IgD-negative memory B cell (primary cell): ENCODE data around the gene RFPL2. TPM values are rescaled to one million over a fixed set of nuclear protein-coding genes. Genes with fewer than 3 reads are reported as not detected.
A peak's percentile ranks its signal among the peaks of the same experiment; 100 is the strongest.
"Not testable (repeated sequence)": the region's sequence is repeated elsewhere in the genome, so short reads cannot be mapped to it uniquely, and the experiment has no call there.

ENCODE experiments used
- H3K27ac Mint-ChIP-seq, 3 donors: one replicate each; pipeline ENCODE4 v1.8.0; 2020 to 2022; ENCODE audit warnings: mild to moderate bottlenecking in 3 of 3, mixed read lengths in 3 of 3, moderate library complexity in 1 of 3
- H3K27me3 Mint-ChIP-seq: one replicate; pipeline ENCODE4 v1.8.0; 2021; ENCODE audit warnings: mixed read lengths
- H3K36me3 Mint-ChIP-seq: one replicate; pipeline ENCODE4 v1.8.0; 2020; ENCODE audit warnings: mild to moderate bottlenecking, mixed read lengths
- H3K4me1 Mint-ChIP-seq, 3 donors: one replicate each; pipeline ENCODE4 v1.8.0; 2020 to 2022; ENCODE audit warnings: mixed read lengths in 3 of 3, mild to moderate bottlenecking in 1 of 3
- H3K4me3 Mint-ChIP-seq, 4 donors: one replicate each; pipeline ENCODE4 v1.8.0; 2020 to 2022; ENCODE audit warnings: mild to moderate bottlenecking in 4 of 4, mixed read lengths in 4 of 4, moderate library complexity in 3 of 4
- H3K9me3 Mint-ChIP-seq, 3 donors: one replicate each; pipeline ENCODE4 v1.8.0; 2020 to 2021; ENCODE audit warnings: mixed read lengths in 3 of 3, mild to moderate bottlenecking in 1 of 3
- polyA plus RNA-seq: library from polyadenylated mRNA; unstranded; fragments of 300-500 nt; fragmentation: Illumina TruSeq; gene quantifications from one replicate; pipeline ENCODE4 v1.2.3, GENCODE V29; 2021

RFPL2 gene
- polyA plus RNA-seq, 1 donor from 2014 or later: not detected

DNA sequence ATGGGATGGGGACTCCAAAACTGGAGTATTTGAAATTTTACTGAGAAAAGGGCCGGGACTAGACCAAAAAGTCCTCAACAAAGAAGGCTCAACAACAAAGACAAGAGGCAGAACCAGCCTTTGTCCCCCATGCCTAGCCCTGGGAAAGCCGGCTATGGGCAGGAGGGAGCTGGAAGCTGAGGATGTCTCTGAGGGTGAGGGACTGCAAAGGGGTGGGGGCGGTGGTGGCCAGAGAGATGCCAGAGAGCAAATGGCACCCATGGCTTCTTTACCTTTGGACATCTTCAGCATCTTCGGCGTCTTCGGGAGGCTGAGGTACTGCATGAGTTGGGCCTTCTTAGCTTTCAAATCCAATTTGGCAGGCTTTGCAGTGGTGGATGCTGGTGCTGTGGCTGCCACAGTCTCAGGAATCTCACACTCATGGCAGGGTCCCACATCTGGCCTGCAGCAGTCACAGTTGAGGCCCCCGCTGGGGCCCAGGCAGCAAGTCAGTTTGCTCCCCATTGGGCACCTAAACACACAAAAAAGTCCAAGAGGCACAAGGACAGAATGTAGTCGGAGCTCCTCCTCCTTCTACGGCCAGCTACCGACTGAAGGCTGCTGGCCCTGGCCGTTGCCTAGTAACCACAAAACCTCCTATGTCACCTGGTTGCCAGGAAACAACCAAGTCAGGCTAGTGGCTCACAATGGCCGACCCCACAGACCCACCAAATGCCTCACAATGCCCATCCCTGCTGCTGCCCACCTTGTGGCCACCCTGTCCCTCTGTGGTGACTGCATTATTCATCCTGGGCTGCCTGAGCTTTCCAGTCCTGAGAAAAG is 46.0 kb downstream of the RFPL2 start, which contains the start of gene C22orf42:
C22orf42 (minus strand) TSS at position 592 of the 822 bp plus-strand sequence; CDS start at position 504, 88 bp downstream.
- Mint-ChIP-seq H3K27ac (no peak within 1 kb of the TSS), H3K36me3 (no peaks in the 10 kb centered on the region), H3K27me3 (peaks cover 9% of the 10 kb centered on the region), H3K4me3 (no peak within 1 kb of the TSS), H3K4me1 (no peaks in the 10 kb centered on the region), H3K9me3 (no peaks in the 10 kb centered on the region)

DNA sequence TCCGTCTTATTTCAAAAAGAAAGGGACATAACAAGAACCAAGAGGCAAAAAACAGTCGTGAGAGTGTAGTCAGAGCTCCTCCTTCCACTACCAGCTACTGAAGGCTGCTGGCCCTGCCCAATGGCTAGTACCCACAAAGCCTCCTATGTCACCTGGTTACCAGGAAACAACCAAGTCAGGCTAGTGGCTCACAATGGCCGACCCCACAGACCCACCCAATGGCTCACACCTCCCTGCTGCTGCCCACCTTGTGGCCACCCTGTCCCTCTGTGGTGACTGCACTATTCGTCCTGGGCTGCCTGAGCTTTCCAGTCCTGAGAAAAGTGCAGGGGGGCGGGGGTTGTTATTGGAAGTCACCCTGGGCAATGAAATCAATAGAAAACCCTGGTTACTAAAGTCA is 47.2 kb downstream of the RFPL2 start:
- H3K36me3 Mint-ChIP-seq, H3K27me3 Mint-ChIP-seq, H3K4me3 Mint-ChIP-seq, H3K27ac Mint-ChIP-seq, H3K9me3 Mint-ChIP-seq, H3K4me1 Mint-ChIP-seq: not testable (repeated sequence)

DNA sequence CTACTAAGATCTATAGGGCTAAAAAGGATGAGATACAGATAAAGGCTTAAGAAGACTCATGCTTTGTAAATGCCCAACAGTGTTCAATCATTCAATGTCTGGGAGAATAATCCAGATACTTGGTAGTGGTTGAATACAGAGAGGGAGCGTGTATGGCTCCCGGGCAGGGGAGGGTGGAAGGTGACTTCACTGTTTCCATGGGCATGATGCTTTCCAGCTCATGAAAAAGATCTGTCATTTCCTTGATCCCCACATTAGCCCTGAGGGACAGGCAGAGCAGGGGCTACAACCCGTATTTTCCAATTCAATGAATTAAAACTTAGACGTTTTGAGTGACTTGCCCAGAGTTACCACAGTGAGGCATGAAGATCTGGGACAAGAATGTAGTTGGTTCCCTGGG is 50.1 kb downstream of the RFPL2 start:
- not testable (repeated sequence) for H3K4me1 Mint-ChIP-seq, H3K4me3 Mint-ChIP-seq

DNA sequence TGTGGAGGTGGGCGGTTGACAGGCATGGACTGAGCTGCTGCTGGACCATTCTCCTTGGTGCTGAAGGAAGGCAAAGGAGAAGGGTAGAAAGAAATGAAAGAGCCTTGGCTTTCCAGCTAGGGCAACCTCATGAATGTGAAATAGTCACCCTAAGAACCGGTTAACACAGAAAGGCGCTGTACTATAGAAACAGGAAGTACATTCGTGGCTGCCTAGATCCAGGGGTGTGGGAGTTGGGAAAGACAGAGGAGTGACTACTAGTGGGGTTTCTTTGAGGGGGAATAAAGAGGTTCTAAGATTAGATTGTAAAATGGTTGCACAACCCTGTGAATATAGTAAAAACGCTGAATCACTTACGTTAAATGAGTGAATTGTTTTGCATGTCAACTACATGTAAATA is 53.2 kb downstream of the RFPL2 start:
- not testable (repeated sequence) for H3K27ac Mint-ChIP-seq, H3K4me3 Mint-ChIP-seq, H3K27me3 Mint-ChIP-seq

More for the DNA sequence above, 50.1 kb downstream of the RFPL2 start:
- H3K9me3 Mint-ChIP-seq, H3K27me3 Mint-ChIP-seq, H3K27ac Mint-ChIP-seq, H3K36me3 Mint-ChIP-seq: not testable (repeated sequence)

DNA sequence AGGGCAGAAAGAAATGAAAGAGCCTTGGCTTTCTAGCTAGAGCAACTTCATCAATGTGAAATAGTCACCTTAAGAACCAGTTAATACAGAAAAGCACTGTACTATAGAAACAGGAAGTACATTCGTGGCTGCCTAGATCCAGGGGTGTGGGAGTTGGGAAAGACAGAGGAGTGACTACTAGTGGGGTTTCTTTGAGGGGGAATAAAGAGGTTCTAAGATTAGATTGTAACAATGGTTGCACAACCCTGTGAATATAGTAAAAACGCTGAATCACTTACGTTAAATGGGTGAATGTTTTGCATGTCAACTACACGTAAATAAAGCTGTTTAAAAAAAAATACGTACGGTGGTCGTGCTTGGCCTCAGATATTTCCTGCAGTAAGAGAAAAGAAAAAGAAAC is 54.2 kb downstream of the RFPL2 start:
- H3K27me3 Mint-ChIP-seq, H3K27ac Mint-ChIP-seq: not testable (repeated sequence)

More for the DNA sequence above, 53.2 kb downstream of the RFPL2 start:
- H3K4me1 Mint-ChIP-seq: peaks cover 8 to 11% (median 10%) of the 10 kb centered on the region in 3 donors
- not testable (repeated sequence) for H3K36me3 Mint-ChIP-seq, H3K9me3 Mint-ChIP-seq

DNA sequence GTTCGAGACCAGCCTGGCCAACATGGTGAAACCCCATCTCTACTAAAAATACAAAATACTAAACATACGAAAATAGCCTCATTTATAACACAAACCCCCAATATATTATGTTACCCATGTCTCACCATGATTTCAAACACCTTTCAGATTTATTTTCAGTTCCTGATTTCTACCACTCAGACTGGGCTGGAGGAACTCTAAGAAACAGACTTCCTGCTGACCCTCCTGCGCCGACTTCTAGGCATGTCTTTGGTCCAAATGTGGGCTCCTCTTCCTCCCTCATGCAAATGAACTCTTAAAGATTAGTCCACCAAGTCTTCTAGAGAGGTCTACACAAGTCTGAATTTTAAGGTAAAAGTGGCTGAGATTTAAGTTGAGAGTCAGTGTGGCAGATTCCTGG is 56.5 kb downstream of the RFPL2 start:
- peak overlapping the region in 2 of 4 donors; percentile 24 to 84 for H3K4me3 Mint-ChIP-seq
- not testable (repeated sequence) for H3K9me3 Mint-ChIP-seq, H3K27me3 Mint-ChIP-seq

More for the DNA sequence above, 54.2 kb downstream of the RFPL2 start:
- not testable (repeated sequence) for H3K4me3 Mint-ChIP-seq, H3K36me3 Mint-ChIP-seq, H3K9me3 Mint-ChIP-seq
- H3K4me1 Mint-ChIP-seq: peaks cover 8 to 11% (median 10%) of the 10 kb centered on the region in 3 donors

DNA sequence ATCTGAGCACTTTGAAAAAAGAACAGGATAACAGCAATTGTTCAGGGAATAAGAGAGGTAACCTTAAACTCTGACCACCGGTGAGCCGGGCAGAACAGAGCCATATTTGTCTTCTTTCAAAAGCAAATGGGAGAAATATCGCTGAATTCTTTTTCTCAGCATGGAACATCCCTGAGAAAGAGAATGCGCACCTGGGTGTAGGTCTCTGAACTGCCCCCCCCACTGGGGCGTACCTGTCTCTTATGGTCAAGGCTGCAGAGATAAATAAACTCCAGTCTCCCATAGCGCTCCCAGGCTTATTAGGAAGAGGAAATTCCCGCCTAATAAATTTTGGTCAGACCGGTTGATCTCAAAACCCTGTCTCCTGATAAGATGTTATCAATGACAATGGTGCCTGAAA is 57.7 kb downstream of the RFPL2 start:
- H3K27ac Mint-ChIP-seq, H3K27me3 Mint-ChIP-seq, H3K36me3 Mint-ChIP-seq, H3K9me3 Mint-ChIP-seq: not testable (repeated sequence)
- peaks cover 18 to 28% (median 25%) of the 10 kb centered on the region in 3 donors for H3K4me1 Mint-ChIP-seq
- peak overlapping the region in 1 of 4 donors; percentile 34 for H3K4me3 Mint-ChIP-seq

More for the DNA sequence above, 56.5 kb downstream of the RFPL2 start:
- H3K4me1 Mint-ChIP-seq: peaks cover 16 to 25% (median 20%) of the 10 kb centered on the region in 3 donors
- H3K27ac Mint-ChIP-seq: peak overlapping the region in 2 of 3 donors; percentile 5 to 11
- H3K36me3 Mint-ChIP-seq: not testable (repeated sequence)

DNA sequence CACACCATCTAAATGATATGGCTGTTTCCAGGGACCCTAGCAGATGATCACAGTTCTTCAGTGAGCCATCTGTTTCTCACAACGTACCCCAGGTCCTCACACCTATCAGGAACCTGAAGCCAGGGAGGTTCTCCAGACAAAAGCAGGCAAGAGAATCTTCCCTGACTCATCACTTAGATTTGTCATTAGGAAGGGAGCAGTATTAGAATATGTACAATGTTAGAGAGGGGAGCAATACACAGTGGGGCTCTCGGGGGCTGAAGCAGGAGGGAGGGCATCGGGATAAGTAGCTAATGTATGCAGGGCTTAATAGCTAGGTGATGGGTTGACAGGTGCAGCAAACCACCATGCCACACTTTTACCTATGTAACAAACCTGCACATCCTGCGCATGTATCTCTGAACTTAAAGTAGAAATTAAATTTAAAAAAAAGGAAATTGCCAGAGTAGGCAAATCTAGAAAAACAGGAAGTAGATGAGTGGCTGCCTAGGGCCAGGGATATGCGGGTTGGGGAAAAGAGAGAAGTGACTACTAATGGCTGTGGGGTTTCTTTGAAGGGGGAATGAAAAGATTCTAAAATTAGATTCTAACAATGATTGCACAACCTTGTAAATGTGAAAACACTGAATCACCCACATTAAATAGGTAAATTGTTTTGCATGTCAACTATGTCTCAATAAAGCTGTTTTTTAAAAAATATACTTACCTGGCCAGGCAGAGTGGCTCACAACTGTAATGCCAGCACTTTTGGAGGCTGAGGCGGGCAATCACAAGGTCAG is 60.2 kb downstream of the RFPL2 start:
- Mint-ChIP-seq H3K4me3 (peak overlapping the region in 3 of 4 donors; percentile 44 to 78 (median 63)), H3K4me1 (peaks cover 17 to 28% (median 21%) of the 10 kb centered on the region in 3 donors), H3K9me3 (peaks cover 0 to 5% (median 3%) of the 10 kb centered on the region in 3 donors)

DNA sequence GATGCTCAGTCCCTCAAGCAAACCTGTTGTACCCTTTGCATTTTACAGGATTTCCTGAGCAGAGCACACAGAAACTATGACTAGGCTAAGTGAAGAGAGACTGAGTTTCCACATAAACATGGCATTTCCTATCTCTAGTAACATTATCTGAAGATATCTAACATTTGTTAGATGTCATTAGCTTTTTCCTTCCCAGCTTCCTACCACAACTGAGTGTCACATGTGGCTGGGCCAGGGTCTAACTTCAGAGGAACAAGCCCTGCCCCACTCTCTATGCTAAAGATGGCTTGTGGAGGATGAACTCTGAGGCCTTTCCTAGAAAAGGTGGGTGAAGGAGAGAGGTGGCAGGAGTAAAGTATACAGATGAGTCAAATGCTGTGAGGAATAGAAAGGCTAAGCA is 62.3 kb downstream of the RFPL2 start:
- Mint-ChIP-seq H3K4me3 (no peak overlapping the region), H3K4me1 (peaks cover 23 to 24% (median 24%) of the 10 kb centered on the region in 3 donors), H3K9me3 (peaks cover 0 to 3% (median 2%) of the 10 kb centered on the region in 3 donors), H3K27ac (peak overlapping the region in 1 of 3 donors; percentile 46), H3K36me3 (no peaks in the 10 kb centered on the region), H3K27me3 (no peaks in the 10 kb centered on the region)

More for the DNA sequence above, 60.2 kb downstream of the RFPL2 start:
- Mint-ChIP-seq H3K36me3 (peaks cover 3% of the 10 kb centered on the region), H3K27me3 (no peaks in the 10 kb centered on the region), H3K27ac (peak overlapping the region; percentile 57 to 88 (median 88))

DNA sequence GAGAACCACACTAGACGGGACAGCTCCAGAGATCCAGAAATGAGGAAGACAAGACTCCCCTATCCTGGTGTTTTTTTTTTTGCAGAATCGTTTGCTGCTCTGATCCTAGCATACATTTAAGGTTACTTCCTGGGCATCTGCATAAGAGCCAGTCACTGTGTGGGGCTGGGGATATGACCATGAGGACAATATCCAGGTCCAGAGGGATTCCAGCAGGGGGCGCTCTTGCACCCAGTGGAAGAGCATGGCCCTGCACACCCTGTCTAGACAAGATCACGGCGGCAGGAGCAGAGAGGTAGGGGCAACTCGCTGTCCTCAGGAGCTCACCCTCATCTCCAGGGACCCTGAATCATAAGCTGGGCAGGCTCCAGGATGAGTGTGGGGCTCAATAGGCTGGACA is 64.2 kb downstream of the RFPL2 start:
- H3K27me3 Mint-ChIP-seq, H3K9me3 Mint-ChIP-seq, H3K4me3 Mint-ChIP-seq, H3K36me3 Mint-ChIP-seq: not testable (repeated sequence)
- Mint-ChIP-seq H3K4me1 (peaks cover 24 to 26% (median 25%) of the 10 kb centered on the region in 3 donors), H3K27ac (peak overlapping the region in 1 of 3 donors; percentile 27)

Other genes starting within 250 kb of the RFPL2 start
- not detected for gene SLC5A1, start 161.8 kb downstream of the RFPL2 start, polyA plus RNA-seq
- not detected for gene C22orf42, start 45.8 kb downstream of the RFPL2 start, polyA plus RNA-seq
- gene SLC5A4, start 50.3 kb upstream of the RFPL2 start, polyA plus RNA-seq: not detected
- gene RFPL3, start 152.8 kb upstream of the RFPL2 start, polyA plus RNA-seq: not detected
- gene RTCB, start 207.2 kb upstream of the RFPL2 start, polyA plus RNA-seq: 119 TPM